Inflammatory macrophage (primary cell): ENCODE results near the gene SPOCK1.
"Not testable (repeated sequence)": the region's sequence is repeated elsewhere in the genome, so short reads cannot be mapped to it uniquely, and the experiment has no call there.

Source experiments
- DNase-seq, 2 donors: peaks; one replicate each; pipeline ENCODE4 v3.0.0-alpha.2; 2020 to 2022

Gene SPOCK1

DNA sequence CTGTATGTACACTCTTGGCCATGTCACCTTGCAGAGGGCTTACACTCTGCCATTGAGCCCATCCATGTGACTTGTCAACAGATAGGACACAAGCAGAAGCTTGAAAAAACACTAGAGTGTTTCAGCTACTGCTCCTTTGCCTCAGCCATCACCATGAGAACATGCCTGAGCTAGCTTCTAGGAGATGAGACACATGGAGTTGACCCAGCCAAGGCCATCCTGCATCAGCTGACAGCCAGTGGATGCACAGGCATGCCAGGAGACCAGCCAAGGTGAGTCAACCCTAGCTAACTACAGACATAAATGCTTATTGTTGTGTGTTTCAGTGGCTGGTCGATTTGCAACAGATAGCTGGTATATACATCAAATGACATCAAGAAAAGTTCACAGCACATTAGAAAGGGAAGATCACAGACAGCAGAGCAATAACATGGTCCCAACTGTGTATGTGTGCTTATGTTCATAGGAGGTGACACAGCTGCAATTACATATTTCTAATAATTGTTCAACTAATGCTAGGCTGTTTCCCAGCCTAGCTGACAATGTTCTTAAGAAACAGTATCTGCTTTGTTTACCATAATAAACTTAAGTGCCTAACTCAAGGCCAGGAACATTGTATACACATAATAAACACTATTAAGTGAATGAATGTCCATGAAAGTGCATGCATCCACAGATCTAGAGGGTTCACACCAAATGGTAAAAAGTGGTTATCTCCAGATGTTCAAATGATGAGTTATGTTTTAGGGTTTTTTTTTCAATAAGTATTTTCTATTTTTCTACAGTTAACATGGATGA lies 105.7 kb downstream of the SPOCK1 start:
- no peak for DNase-seq

- no peak for DNase-seq
Measured at GRCh38 chr5:137392261-137392660, 106.9 kb downstream of the SPOCK1 start.

DNA sequence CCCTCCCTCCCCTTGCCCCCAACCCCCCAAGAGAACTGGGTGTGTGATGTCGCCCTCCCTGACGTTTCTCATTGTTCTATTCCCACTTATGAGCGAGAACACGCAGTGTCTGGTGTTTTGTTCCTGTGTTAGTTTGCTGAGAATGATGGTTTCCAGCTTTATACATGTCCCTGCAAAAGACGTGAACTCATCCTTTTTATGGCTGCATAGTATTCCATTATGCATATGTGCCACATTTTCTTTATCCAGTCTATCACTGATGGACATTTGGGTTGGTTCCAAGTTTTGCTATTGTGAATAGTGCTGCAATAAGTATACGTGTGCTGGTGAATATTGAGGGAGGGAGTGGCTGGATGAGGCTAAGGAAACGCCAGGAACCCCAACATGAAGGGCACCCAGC lies 108.1 kb downstream of the SPOCK1 start:
- not testable (repeated sequence) for DNase-seq

- DNase-seq, result no peak
Measured at GRCh38 chr5:137389042-137389441, 110.1 kb downstream of the SPOCK1 start.

GRCh38 chr5:137385064-137385463 lies 114.1 kb downstream of the SPOCK1 start:
- DNase-seq, result no peak

- no peak for DNase-seq
Measured at GRCh38 chr5:137383909-137384308, 115.2 kb downstream of the SPOCK1 start.

- DNase-seq, result no peak
Measured at GRCh38 chr5:137381555-137381954, 117.6 kb downstream of the SPOCK1 start.

DNA sequence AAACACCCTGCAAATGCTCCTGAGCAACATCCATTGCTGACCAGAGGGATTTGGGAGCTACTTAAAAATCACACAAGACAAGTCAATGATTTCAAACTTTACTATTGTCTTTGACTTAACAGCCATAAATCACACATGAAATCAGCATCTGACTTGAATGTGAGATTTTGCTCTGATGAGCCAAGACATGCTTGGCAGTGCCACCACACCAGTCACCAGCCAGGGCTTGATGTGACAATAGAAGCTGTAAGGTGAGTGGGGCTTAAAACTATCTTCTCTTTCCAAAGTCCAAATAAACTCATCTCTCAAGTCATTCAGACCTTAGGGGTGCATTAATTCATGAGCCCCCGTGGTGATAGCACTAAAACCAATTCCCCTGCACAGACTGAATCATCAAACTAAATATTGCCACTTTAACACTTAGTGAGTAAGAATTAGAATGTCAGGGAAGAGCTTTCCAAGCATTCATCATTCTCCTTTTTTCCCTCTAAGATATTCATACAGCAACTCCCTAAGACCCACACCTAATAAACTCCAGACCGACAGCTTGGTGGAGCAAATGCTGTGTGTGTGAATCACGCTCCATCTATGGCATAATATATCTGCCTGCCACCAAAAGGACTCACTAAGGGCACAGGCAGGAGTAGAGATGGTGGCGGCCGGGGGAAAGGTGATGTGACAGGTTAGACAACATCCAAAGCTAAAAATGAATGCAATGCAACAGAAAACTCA lies 119.4 kb downstream of the SPOCK1 start:
- no peak for DNase-seq

GRCh38 chr5:137375741-137376526 lies 123.2 kb downstream of the SPOCK1 start:
- DNase-seq, result no peak

- no peak for DNase-seq
Measured at GRCh38 chr5:137374110-137374714, 124.9 kb downstream of the SPOCK1 start.

GRCh38 chr5:137372773-137373160 lies 126.4 kb downstream of the SPOCK1 start:
- peak; percentile 44 to 78 for DNase-seq

GRCh38 chr5:137372016-137372772 lies 126.9 kb downstream of the SPOCK1 start:
- DNase-seq, result peak; percentile 38 to 58

DNA sequence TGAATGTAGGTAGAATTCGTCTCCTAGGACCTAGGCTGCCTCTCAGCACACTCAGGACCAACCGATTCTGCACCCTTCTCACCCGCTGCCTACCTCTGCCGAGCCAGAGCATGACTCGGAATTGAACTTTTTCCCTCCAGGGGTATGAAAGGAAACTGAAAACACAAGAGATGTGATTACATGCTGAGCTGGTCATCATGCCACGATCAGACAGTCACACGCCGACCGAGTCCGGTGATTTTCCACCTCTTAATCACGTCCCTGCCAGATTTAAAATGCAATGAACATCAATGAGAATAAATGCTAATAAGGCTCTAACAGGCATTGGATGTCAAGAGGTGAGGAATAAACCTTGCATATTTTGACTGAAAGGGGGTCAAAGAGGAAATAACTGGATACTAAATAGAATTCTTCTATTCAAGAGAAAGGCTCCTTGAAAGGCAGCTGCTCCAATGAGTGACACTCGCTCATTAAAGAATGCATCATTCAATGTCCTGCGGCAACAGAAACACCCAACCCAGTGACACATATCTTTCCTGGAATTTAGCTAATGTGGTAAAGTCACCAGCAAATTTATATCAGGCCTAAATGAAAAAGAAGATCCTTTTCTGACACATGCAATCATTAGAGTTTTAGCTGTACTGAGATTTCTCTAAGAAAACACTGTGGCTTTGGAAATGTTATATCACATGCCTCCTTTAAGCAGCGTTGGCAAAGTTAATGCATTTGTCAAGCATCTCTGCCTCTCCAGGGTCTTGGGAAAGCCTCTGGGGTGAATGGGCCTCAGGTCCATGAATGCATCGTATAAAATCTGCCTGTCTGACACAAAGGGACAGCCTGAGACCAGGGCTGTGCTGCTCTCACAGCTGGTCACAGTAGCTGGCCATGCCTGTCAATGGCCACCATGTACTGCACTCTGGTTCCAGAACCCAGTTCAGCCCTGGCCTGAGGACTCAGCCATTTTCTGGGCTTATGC lies 128.7 kb downstream of the SPOCK1 start:
- DNase-seq, result no peak

DNA sequence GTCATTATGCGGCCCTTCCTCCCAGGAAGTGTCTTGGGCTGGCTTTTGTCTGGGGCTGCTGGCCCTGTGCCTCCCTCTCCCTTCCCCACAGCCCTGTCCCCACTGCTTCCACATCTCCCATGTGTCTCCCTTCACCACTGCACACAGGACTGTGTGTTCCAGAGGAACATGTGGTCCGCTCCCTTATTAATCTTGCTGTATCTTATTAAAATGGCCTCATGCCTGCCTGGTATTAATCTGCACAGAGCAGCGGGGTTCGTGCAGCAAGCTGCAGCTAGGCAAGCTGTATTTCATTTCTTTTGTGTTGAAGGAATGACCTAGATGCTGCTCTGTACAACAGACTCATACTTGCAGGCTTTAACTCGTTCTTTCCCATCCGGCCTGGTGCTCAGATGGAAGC lies 130.5 kb downstream of the SPOCK1 start:
- no peak for DNase-seq

GRCh38 chr5:137367951-137368350 lies 131.2 kb downstream of the SPOCK1 start:
- no peak for DNase-seq

- no peak for DNase-seq
Measured at GRCh38 chr5:137366526-137366925, 132.6 kb downstream of the SPOCK1 start.

DNA sequence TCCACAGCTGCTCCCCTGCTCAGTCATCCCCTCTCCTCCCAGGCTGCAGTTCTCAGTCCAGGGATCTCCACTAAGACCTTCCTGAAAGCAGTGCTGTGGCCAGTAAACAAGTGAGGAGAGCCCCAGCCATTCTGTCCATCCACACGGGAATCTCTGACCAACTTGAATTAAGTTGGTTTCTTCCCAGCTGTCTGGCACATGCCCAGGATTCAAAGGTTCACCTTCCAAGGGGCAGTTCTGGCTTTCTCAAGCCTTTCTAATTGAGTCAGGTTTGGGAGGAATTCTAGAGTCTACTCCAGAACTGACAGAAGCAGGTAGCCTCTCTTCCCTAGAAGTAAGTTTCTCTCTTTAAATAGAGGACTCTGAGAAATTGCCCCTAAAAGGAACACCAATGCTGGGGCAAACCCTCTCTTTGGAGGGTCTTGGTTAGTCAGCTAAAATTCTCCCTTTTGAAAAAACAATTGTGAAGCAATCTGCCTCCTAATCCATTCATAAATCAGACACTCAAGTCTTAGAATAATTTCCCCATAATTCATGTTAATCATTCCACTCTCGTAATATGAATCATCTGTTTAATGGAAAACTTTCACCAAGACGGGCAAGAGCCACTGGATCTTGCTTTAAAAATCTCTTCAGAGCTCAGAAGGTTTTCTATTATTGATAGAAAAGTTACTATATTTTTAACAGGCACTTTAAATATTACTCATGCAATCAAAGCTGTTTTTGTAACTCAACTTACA lies 133.8 kb downstream of the SPOCK1 start:
- no peak for DNase-seq

- DNase-seq, result no peak
Measured at GRCh38 chr5:137361280-137361679, 137.8 kb downstream of the SPOCK1 start.

GRCh38 chr5:137360607-137361006 lies 138.5 kb downstream of the SPOCK1 start:
- DNase-seq, result peak; percentile 1 to 7

GRCh38 chr5:137359941-137360340 lies 139.2 kb downstream of the SPOCK1 start:
- no peak for DNase-seq
